Omental fat pad (tissue), 4 donors: ENCODE results near the gene PSMC6. TPM values are rescaled to one million over a fixed set of nuclear protein-coding genes. Genes with fewer than 3 reads are reported as not detected.
A peak's percentile ranks its signal among the peaks of the same experiment; 100 is the strongest.

Experiments used
- ATAC-seq: fragments of 150-250 bp; one replicate; pipeline ENCODE4 v1.9.1; 2016; ENCODE audit warnings: mild to moderate bottlenecking, moderate library complexity; ENCODE audit not compliant: low FRiP score
- DNase-seq: peaks from one replicate; pipeline ENCODE4 v3.0.0-alpha.2; 2019; ENCODE audit warnings: low spot score
- CTCF ChIP-seq, 3 donors: fragments of 450-650 bp; IDR thresholded peaks; one replicate each; pipeline ENCODE4 v1.5.1; 2016 to 2017; ENCODE audit warnings: antibody characterized with exemption in 3 of 3, mild to moderate bottlenecking in 3 of 3, moderate library complexity in 2 of 3
- total RNA-seq, 4 donors: library from RNA; depleted of rRNA; stranded (reverse); fragments of >200 nt; gene quantifications; one replicate each; pipeline ENCODE4 v1.1.0, GENCODE V29; 2016

The PSMC6 gene
- total RNA-seq, 4 donors from 2014 or later, result 67.7 to 112 (median 77.2) TPM

- DNase-seq (no peak), ATAC-seq (peak; percentile 17)
- TF ChIP-seq CTCF (IDR thresholded peaks at IDR 0.05), result no peak
Observed at GRCh38 chr14:52694761-52695480, 12.1 kb upstream of the PSMC6 start.

GRCh38 chr14:52695481-52696091 lies 11.4 kb upstream of the PSMC6 start, which contains the start of gene ERO1A:
Gene ERO1A (minus strand): TSS chr14:52695558. CDS start chr14:52695481, 77 bp downstream.
- no peak for TF ChIP-seq CTCF (IDR thresholded peaks at IDR 0.05)
- ATAC-seq, result peak; percentile 97
- peak; percentile 44 for DNase-seq

GRCh38 chr14:52700701-52701172 lies 6.3 kb upstream of the PSMC6 start:
- DNase-seq, result no peak
- TF ChIP-seq CTCF (IDR thresholded peaks at IDR 0.05), result no peak
- no peak for ATAC-seq

- no peak for TF ChIP-seq CTCF (IDR thresholded peaks at IDR 0.05)
- no peak for DNase-seq
- no peak for ATAC-seq
Observed at GRCh38 chr14:52701223-52701622, 5.8 kb upstream of the PSMC6 start.

GRCh38 chr14:52703225-52703624 lies 3.8 kb upstream of the PSMC6 start:
- ATAC-seq (peak; percentile 68), DNase-seq (no peak)
- TF ChIP-seq CTCF (IDR thresholded peaks at IDR 0.05), result no peak

- no peak for DNase-seq
- TF ChIP-seq CTCF (IDR thresholded peaks at IDR 0.05), result no peak
- ATAC-seq, result no peak
Observed at GRCh38 chr14:52703664-52704063, 3.3 kb upstream of the PSMC6 start.

GRCh38 chr14:52706286-52706685 lies 714 bp upstream of the PSMC6 start:
- ATAC-seq (no peak), DNase-seq (no peak)
- no peak for TF ChIP-seq CTCF (IDR thresholded peaks at IDR 0.05)
